Progenitor cell of endocrine pancreas (in vitro differentiated cells): Measurements from ENCODE around the gene HMHB1. TPM values are rescaled to one million over a fixed set of nuclear protein-coding genes. Genes with fewer than 3 reads are reported as not detected.

Experiments used
- DNase-seq: peaks from one replicate; pipeline ENCODE4 v3.0.0; 2021; ENCODE audit warnings: low spot score; ENCODE audit not compliant: unreplicated experiment
- H3K27ac Mint-ChIP-seq: 2 replicates; pipeline ENCODE4 v1.8.0; 2021; ENCODE audit warnings: mild to moderate bottlenecking, moderate library complexity, mixed read lengths
- H3K27me3 Mint-ChIP-seq: 2 replicates; pipeline ENCODE4 v1.8.0; 2021; ENCODE audit warnings: mixed read lengths
- H3K36me3 Mint-ChIP-seq: 2 replicates; pipeline ENCODE4 v1.8.0; 2022; ENCODE audit warnings: mixed read lengths; ENCODE audit not compliant: insufficient read depth
- H3K4me1 Mint-ChIP-seq: 2 replicates; pipeline ENCODE4 v1.8.0; 2021; ENCODE audit warnings: low read depth, mixed read lengths
- H3K4me3 Mint-ChIP-seq: 2 replicates; pipeline ENCODE4 v1.8.0; 2021; ENCODE audit warnings: low read depth, mild to moderate bottlenecking, moderate library complexity, mixed read lengths
- H3K9me3 Mint-ChIP-seq: 2 replicates; pipeline ENCODE4 v1.8.0; 2021; ENCODE audit warnings: low read depth, mixed read lengths
- total RNA-seq: library from RNA; stranded (reverse); gene quantifications from 2 replicates; pipeline ENCODE4 v1.2.1, GENCODE V29; 2021
- TF ChIP-seq, protein P1 (sequence below): fragments of 200-600 bp; sonication (generic); IDR thresholded peaks from one replicate; pipeline ENCODE4 v1.5.0; 2021; ENCODE audit warnings: antibody characterized with exemption, mild to moderate bottlenecking; ENCODE audit not compliant: unreplicated experiment

Gene HMHB1
- total RNA-seq, 1 donor from 2014 or later, result not detected

GRCh38 chr5:143771189-143771588 is 40.8 kb upstream of the HMHB1 start:
- no peak for DNase-seq
- Mint-ChIP-seq H3K9me3 (no peaks in the 10 kb centered on the region), H3K36me3 (no peaks in the 10 kb centered on the region), H3K27me3 (no peaks in the 10 kb centered on the region), H3K4me1 (peaks cover 3% of the 10 kb centered on the region), H3K27ac (no peak overlapping the region), H3K4me3 (no peak overlapping the region)
- TF ChIP-seq, protein P1, sequence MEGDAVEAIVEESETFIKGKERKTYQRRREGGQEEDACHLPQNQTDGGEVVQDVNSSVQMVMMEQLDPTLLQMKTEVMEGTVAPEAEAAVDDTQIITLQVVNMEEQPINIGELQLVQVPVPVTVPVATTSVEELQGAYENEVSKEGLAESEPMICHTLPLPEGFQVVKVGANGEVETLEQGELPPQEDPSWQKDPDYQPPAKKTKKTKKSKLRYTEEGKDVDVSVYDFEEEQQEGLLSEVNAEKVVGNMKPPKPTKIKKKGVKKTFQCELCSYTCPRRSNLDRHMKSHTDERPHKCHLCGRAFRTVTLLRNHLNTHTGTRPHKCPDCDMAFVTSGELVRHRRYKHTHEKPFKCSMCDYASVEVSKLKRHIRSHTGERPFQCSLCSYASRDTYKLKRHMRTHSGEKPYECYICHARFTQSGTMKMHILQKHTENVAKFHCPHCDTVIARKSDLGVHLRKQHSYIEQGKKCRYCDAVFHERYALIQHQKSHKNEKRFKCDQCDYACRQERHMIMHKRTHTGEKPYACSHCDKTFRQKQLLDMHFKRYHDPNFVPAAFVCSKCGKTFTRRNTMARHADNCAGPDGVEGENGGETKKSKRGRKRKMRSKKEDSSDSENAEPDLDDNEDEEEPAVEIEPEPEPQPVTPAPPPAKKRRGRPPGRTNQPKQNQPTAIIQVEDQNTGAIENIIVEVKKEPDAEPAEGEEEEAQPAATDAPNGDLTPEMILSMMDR, result no peak

GRCh38 chr5:143771602-143772001 is 40.4 kb upstream of the HMHB1 start:
- no peaks in the 10 kb centered on the region for H3K27me3 Mint-ChIP-seq
- TF ChIP-seq, protein P1, result no peak
- H3K4me1 Mint-ChIP-seq, result peaks cover 3% of the 10 kb centered on the region
- H3K4me3 Mint-ChIP-seq, result no peak overlapping the region
- H3K36me3 Mint-ChIP-seq, result no peaks in the 10 kb centered on the region
- DNase-seq, result no peak
- H3K9me3 Mint-ChIP-seq, result no peaks in the 10 kb centered on the region
- H3K27ac Mint-ChIP-seq, result no peak overlapping the region

GRCh38 chr5:143772621-143773020 is 39.3 kb upstream of the HMHB1 start:
- no peaks in the 10 kb centered on the region for H3K36me3 Mint-ChIP-seq
- no peak overlapping the region for H3K4me3 Mint-ChIP-seq
- H3K27me3 Mint-ChIP-seq, result no peaks in the 10 kb centered on the region
- H3K27ac Mint-ChIP-seq, result no peak overlapping the region
- TF ChIP-seq, protein P1, result no peak
- peaks cover 3% of the 10 kb centered on the region for H3K4me1 Mint-ChIP-seq
- no peaks in the 10 kb centered on the region for H3K9me3 Mint-ChIP-seq
- DNase-seq, result no peak

GRCh38 chr5:143775258-143775657 is 36.7 kb upstream of the HMHB1 start:
- peaks cover 4% of the 10 kb centered on the region for H3K9me3 Mint-ChIP-seq
- no peak for DNase-seq
- no peaks in the 10 kb centered on the region for H3K36me3 Mint-ChIP-seq
- no peak overlapping the region for H3K4me3 Mint-ChIP-seq
- no peak overlapping the region for H3K27ac Mint-ChIP-seq
- TF ChIP-seq, protein P1, result no peak
- H3K4me1 Mint-ChIP-seq, result peaks cover 3% of the 10 kb centered on the region
- no peaks in the 10 kb centered on the region for H3K27me3 Mint-ChIP-seq

DNA sequence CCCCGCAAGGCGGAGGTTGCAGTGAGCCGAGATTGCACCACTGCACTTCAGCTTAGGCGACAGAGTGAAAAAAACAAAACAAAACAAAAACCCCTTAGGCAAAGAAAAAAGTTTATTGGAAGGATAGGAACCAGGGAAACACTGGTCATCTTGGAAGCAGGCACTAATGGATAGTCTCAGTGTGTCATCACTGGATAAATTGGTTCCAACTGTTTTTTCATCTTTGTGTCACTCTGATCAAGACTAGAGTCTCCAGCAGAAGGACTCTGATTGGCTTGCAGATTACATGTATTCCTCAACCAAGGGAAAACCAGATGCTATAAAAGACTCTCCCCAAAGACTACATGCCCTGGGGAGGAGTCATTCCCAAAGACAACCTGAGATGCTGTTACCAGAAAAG is 35.0 kb upstream of the HMHB1 start:
- no peak overlapping the region for H3K27ac Mint-ChIP-seq
- peaks cover 3% of the 10 kb centered on the region for H3K27me3 Mint-ChIP-seq
- DNase-seq, result no peak
- H3K36me3 Mint-ChIP-seq, result no peaks in the 10 kb centered on the region
- no peaks in the 10 kb centered on the region for H3K4me1 Mint-ChIP-seq
- TF ChIP-seq, protein P1, result no peak
- H3K4me3 Mint-ChIP-seq, result no peak overlapping the region
- peaks cover 4% of the 10 kb centered on the region for H3K9me3 Mint-ChIP-seq
